ENCODE measurements around the gene TBPL2. TPM values are rescaled to one million over a fixed set of nuclear protein-coding genes. Genes with fewer than 3 reads are reported as not detected.
"Not testable (repeated sequence)": the region's sequence is repeated elsewhere in the genome, so short reads cannot be mapped to it uniquely, and the experiment has no call there.

TBPL2 gene
- total RNA-seq, 3 donors from 2014 or later: not detected

- no peaks in the 10 kb centered on the region for H3K36me3 ChIP-seq (ENCODE audit: low read depth)
- DNase-seq: no peak
- intact Hi-C loops (cut with DNase I, micrococcal nuclease): no loop called here
- H3K9me3 ChIP-seq: no peaks in the 10 kb centered on the region
- no peak overlapping the region for H3K4me3 ChIP-seq
- TF ChIP-seq, protein P1, sequence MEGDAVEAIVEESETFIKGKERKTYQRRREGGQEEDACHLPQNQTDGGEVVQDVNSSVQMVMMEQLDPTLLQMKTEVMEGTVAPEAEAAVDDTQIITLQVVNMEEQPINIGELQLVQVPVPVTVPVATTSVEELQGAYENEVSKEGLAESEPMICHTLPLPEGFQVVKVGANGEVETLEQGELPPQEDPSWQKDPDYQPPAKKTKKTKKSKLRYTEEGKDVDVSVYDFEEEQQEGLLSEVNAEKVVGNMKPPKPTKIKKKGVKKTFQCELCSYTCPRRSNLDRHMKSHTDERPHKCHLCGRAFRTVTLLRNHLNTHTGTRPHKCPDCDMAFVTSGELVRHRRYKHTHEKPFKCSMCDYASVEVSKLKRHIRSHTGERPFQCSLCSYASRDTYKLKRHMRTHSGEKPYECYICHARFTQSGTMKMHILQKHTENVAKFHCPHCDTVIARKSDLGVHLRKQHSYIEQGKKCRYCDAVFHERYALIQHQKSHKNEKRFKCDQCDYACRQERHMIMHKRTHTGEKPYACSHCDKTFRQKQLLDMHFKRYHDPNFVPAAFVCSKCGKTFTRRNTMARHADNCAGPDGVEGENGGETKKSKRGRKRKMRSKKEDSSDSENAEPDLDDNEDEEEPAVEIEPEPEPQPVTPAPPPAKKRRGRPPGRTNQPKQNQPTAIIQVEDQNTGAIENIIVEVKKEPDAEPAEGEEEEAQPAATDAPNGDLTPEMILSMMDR (IDR thresholded peaks at IDR 0.05): no peak
- no peaks in the 10 kb centered on the region for H3K4me1 ChIP-seq (ENCODE audit: low read depth)
- ATAC-seq: no peak
These were observed 33.4 kb upstream of the TBPL2 start for GRCh38 chr14:55473786-55474185.

DNA sequence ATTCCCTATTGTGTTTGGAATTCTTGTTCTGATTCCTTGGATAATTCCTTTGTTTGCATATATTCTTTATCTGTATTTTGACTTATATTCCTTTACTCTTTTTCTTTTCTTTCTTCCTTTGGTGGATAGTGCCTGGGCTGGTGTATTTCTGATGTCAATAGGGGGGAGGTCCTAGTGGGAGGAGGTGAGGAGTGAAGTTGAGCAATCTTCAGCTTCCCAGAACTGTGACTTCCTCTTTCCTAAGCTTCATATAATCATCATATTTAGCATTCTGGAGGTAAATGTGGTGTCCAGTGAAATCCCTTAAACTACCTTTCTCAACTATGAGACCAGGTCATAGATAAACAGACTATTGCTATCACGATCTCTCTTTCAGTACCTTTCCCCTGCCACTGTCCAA lies 29.6 kb upstream of the TBPL2 start:
- intact Hi-C loops (cut with DNase I, micrococcal nuclease): no loop called here
- ATAC-seq: no peak
- TF ChIP-seq, protein P1 (IDR thresholded peaks at IDR 0.05): no peak

DNA sequence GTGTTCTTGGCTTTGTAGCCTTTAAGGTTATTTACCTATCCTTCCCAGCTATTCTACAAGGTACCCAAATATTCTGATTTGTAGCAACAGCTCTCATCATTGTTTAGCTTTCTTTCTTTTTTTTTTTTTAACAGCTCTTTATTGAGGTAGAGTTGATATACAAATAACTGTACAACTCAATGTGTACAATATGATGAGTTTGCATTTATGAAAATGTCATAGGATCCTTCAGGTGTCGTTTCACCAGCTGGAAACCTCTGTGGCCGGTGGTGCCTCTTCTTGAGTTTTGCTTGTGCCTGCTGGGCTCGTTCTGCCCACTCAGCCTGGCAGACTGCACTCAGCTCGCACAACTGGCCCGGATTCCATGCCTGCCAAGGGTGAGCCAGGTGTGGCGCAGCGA lies 26.9 kb upstream of the TBPL2 start:
- Histone ChIP-seq H3K36me3 (ENCODE audit: low read depth) (no peaks in the 10 kb centered on the region), H3K4me1 (ENCODE audit: low read depth) (no peaks in the 10 kb centered on the region), H3K4me3 (no peak overlapping the region), H3K9me3 (no peaks in the 10 kb centered on the region)
- intact Hi-C loops (cut with DNase I, micrococcal nuclease): no loop called here
- ATAC-seq (no peak), DNase-seq (no peak)
- TF ChIP-seq, protein P1 (IDR thresholded peaks at IDR 0.05): no peak

More for the DNA sequence above, 29.6 kb upstream of the TBPL2 start:
- Histone ChIP-seq H3K9me3 (no peaks in the 10 kb centered on the region), H3K4me1 (ENCODE audit: low read depth) (no peaks in the 10 kb centered on the region), H3K36me3 (ENCODE audit: low read depth) (no peaks in the 10 kb centered on the region), H3K4me3 (no peak overlapping the region)
- no peak for DNase-seq

DNA sequence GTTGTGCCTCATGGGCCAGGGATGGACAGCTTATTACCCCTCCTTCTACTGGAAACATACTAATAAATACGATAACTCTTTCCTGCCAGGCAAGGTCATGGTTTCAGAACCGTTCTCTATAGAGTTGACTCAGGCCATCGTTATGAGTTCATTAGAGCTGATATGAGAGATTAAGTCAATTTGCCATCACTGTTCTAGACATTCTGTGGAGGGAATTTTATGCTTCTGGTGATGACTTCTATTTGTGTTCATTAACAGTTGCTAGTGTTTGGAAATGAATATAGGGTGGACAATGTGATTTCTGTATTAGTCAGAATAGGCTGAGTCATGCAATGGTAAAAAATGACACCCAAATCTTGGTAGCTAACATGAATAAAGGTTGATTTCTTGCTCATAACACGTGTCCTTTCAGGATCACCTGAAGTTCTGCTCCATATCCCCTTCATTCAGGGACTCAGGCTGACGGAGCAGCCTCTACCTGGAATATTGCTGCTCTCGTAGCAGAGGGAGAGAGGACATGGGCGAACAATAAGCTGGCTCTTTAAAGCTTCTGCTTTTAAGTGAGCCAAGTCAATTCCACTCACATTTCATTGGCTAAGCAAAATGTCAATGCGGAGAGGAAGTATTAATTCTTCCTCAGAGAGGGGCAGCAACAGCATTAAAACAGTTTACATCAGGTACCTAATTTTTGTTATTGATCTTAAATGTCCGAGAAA lies 18.5 kb upstream of the TBPL2 start:
- intact Hi-C loops (cut with DNase I, micrococcal nuclease): no loop called here
- H3K4me1 ChIP-seq (ENCODE audit: low read depth): no peaks in the 10 kb centered on the region
- TF ChIP-seq, protein P1 (IDR thresholded peaks at IDR 0.05): no peak
- H3K4me3 ChIP-seq: no peak overlapping the region
- H3K36me3 ChIP-seq (ENCODE audit: low read depth): no peaks in the 10 kb centered on the region
- ATAC-seq: no peak
- no peak for DNase-seq
- no peaks in the 10 kb centered on the region for H3K9me3 ChIP-seq

DNA sequence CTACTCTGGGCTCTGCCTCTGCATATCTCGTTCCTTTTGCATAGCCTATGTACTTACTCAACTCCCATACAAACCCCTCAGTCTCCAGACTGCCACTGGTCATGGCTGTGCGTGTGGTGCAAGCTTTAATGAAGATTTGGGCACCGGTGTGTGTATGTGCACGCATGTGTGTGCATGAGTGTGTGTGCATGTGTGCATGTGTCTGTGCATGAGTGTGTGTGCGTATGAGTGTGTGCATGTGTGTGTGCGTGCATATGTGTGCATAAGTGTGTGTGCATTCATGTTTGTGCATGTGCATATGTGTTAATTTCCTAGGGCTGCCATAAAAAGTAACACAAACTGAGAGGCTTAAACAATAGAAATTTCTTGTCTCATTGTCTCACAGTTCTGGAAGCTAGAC lies 17.1 kb upstream of the TBPL2 start:
- TF ChIP-seq, protein P1 (IDR thresholded peaks at IDR 0.05): no peak
- no peak for DNase-seq
- Histone ChIP-seq H3K9me3 (no peaks in the 10 kb centered on the region), H3K4me3 (no peak overlapping the region), H3K36me3 (ENCODE audit: low read depth) (no peaks in the 10 kb centered on the region), H3K4me1 (ENCODE audit: low read depth) (no peaks in the 10 kb centered on the region)
- intact Hi-C loops (cut with DNase I, micrococcal nuclease): no loop called here
- no peak for ATAC-seq

DNA sequence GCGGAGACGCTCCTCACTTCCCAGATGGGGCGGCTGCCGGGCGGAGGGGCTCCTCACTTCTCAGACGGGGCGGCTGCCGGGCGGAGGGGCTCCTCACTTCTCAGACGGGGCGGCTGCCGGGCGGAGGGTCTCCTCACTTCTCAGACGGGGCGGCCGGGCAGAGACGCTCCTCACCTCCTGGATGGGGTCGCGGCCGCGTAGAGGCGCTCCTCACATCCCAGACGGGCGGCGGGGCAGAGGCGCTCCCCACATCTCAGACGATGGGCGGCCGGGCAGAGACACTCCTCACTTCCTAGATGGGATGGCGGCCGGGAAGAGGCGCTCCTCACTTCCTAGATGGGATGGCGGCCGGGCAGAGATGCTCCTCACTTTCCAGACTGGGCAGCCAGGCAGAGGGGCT lies 16.0 kb upstream of the TBPL2 start:
- H3K4me1 ChIP-seq (ENCODE audit: low read depth); intact Hi-C loops (cut with DNase I, micrococcal nuclease); H3K36me3 ChIP-seq (ENCODE audit: low read depth); H3K9me3 ChIP-seq; ATAC-seq; DNase-seq; H3K4me3 ChIP-seq: not testable (repeated sequence)
